HFFc6 (cell line): ENCODE results near the gene CGB3. TPM values are rescaled to one million over a fixed set of nuclear protein-coding genes. Genes with fewer than 3 reads are reported as not detected.

Experiments
- DNase-seq: peaks from one replicate; pipeline ENCODE4 v3.0.0-alpha.2; 2018
- H3K27ac Mint-ChIP-seq: 2 replicates; pipeline ENCODE4 v1.8.0; 2020; ENCODE audit warnings: mild to moderate bottlenecking, mixed read lengths
- H3K27me3 Mint-ChIP-seq: 2 replicates; pipeline ENCODE4 v1.8.0; 2021; ENCODE audit warnings: mild to moderate bottlenecking, moderate library complexity, mixed read lengths; ENCODE audit not compliant: insufficient read depth
- H3K36me3 Mint-ChIP-seq: 2 replicates; pipeline ENCODE4 v1.8.0; 2021; ENCODE audit warnings: low read depth, mixed read lengths
- H3K4me1 Mint-ChIP-seq: 2 replicates; pipeline ENCODE4 v1.8.0; 2020; ENCODE audit warnings: low read depth, mixed read lengths
- H3K4me3 Mint-ChIP-seq: 2 replicates; pipeline ENCODE4 v1.8.0; 2020; ENCODE audit warnings: mild to moderate bottlenecking, moderate library complexity, mixed read lengths
- H3K9me3 Mint-ChIP-seq: 2 replicates; pipeline ENCODE4 v1.8.0; 2020; ENCODE audit warnings: mild to moderate bottlenecking, mixed read lengths
- CTCF ChIP-seq: fragments of 200-600 bp; sonication (generic); IDR thresholded peaks from 2 replicates; pipeline ENCODE4 v1.5.0; 2021; ENCODE audit warnings: antibody characterized with exemption, mild to moderate bottlenecking
- total RNA-seq, 6 experiments: library from RNA; stranded (reverse); fragmentation: NEBNext Ultra II Directional; extraction: Animal tissue kit (Norgen Biotek cat#: 25700); gene quantifications; 2 replicates in 1 of 6; 3 replicates in 5 of 6; pipeline ENCODE4 v1.2.3, GENCODE V29; 2021

Gene CGB3
- total RNA-seq, 6 experiments from 2014 or later = not detected

- H3K9me3 Mint-ChIP-seq = no peaks in the 10 kb centered on the region
- peaks cover 34% of the 10 kb centered on the region for H3K36me3 Mint-ChIP-seq
- H3K4me3 Mint-ChIP-seq = no peak overlapping the region
- TF ChIP-seq CTCF = no peak
- no peak for DNase-seq
- peaks cover 23% of the 10 kb centered on the region for H3K4me1 Mint-ChIP-seq
- peaks cover 2% of the 10 kb centered on the region; the same call in 1 of the 2 replicates for H3K27me3 Mint-ChIP-seq
- peak overlapping the region; percentile 28; the same call in 1 of the 2 replicates for H3K27ac Mint-ChIP-seq
Measured at GRCh38 chr19:48989701-48990291, 34.3 kb downstream of the CGB3 start.

GRCh38 chr19:48988860-48989259 is 35.3 kb downstream of the CGB3 start:
- H3K27me3 Mint-ChIP-seq = peaks cover 2% of the 10 kb centered on the region; the same call in 1 of the 2 replicates
- peaks cover 13% of the 10 kb centered on the region for H3K4me1 Mint-ChIP-seq
- H3K36me3 Mint-ChIP-seq = peaks cover 29% of the 10 kb centered on the region
- H3K9me3 Mint-ChIP-seq = no peaks in the 10 kb centered on the region
- no peak overlapping the region for H3K27ac Mint-ChIP-seq
- DNase-seq = no peak
- TF ChIP-seq CTCF = no peak
- no peak overlapping the region for H3K4me3 Mint-ChIP-seq

GRCh38 chr19:48988286-48988685 is 35.8 kb downstream of the CGB3 start:
- TF ChIP-seq CTCF = no peak
- H3K27ac Mint-ChIP-seq = no peak overlapping the region

GRCh38 chr19:48987323-48987722 is 36.8 kb downstream of the CGB3 start:
- Mint-ChIP-seq H3K9me3 (no peaks in the 10 kb centered on the region), H3K4me1 (peaks cover 13% of the 10 kb centered on the region), H3K36me3 (peaks cover 35% of the 10 kb centered on the region), H3K4me3 (no peak overlapping the region), H3K27me3 (no peaks in the 10 kb centered on the region; the same call in 1 of the 2 replicates), H3K27ac (no peak overlapping the region)
- no peak for TF ChIP-seq CTCF
- no peak for DNase-seq

More at GRCh38 chr19:48988286-48988685, 35.8 kb downstream of the CGB3 start:
- Mint-ChIP-seq H3K27me3 (no peaks in the 10 kb centered on the region; the same call in 1 of the 2 replicates), H3K9me3 (no peaks in the 10 kb centered on the region), H3K4me1 (peaks cover 13% of the 10 kb centered on the region), H3K4me3 (no peak overlapping the region), H3K36me3 (peaks cover 30% of the 10 kb centered on the region)
- no peak for DNase-seq

GRCh38 chr19:48986211-48986610 is 37.9 kb downstream of the CGB3 start:
- TF ChIP-seq CTCF = no peak
- Mint-ChIP-seq H3K27ac (no peak overlapping the region), H3K4me3 (no peak overlapping the region), H3K36me3 (peaks cover 40% of the 10 kb centered on the region), H3K9me3 (no peaks in the 10 kb centered on the region), H3K27me3 (no peaks in the 10 kb centered on the region; the same call in 1 of the 2 replicates), H3K4me1 (peaks cover 13% of the 10 kb centered on the region)
- no peak for DNase-seq
